HEK293T (cell line): ENCODE measurements around the gene SETBP1.

Experiments used
- BHLHE40 ChIP-seq: fragments of 450-650 bp; IDR thresholded peaks from 2 replicates; pipeline ENCODE4 v1.6.1; 2016; ENCODE audit warnings: mild to moderate bottlenecking, moderate library complexity, borderline replicate concordance
- FOXM1 ChIP-seq: fragments of 450-650 bp; IDR thresholded peaks from 2 replicates; pipeline ENCODE4 v1.6.1; 2017; ENCODE audit warnings: mild to moderate bottlenecking, borderline replicate concordance
- SP1 ChIP-seq: fragments of 450-650 bp; IDR thresholded peaks from 2 replicates; pipeline ENCODE4 v1.6.1; 2017

DNA sequence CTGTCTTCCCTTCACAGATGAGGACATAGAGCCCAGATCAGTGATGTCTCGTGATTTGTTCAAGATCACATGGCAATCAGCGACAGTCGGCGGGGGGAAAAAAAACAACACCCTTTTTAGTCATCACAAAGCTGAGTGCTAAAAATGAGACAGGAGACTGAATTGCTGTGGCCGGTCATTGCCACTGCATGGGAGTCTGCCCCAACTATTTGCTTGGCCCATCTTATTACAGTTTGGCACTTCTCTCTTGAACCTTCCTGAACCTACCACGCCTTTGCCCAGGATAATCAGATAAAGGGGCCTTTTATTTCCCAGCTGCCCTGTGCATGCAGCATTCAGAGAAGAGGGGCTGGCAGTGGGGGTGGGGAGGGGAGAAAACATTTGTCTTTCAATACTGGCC lies 42.7 kb downstream of the SETBP1 start:
- TF ChIP-seq SP1 (no peak), BHLHE40 (no peak), FOXM1 (no peak)
